K562 (cell line): ENCODE measurements around the gene PI4KA. TPM values are rescaled to one million over a fixed set of nuclear protein-coding genes. Genes with fewer than 3 reads are reported as not detected.

Experiments used
- ATAC-seq: fragments of 200-7000 bp; cut with Tn5 transposase; 3 replicates; pipeline ENCODE4 v1.9.1; 2020; ENCODE audit warnings: moderate library complexity
- BruUV-seq: library from RNA; stranded (reverse); fragments of 400-500 nt; replicated peaks from 2 replicates; lab custom pipeline; 2021; lab: Mats Ljungman, UMichigan
- CTCF ChIA-PET: fragments of 300-600 bp; formaldehyde crosslinking; extraction: SDS; loops from one replicate; lab custom pipeline; 2021; ENCODE audit warnings: low intra/inter-chr PET ratio; lab: Yijun Ruan, JAX
- POLR2A ChIA-PET: fragments of 300-600, 350-650 bp; sonication (Branson Sonifier 250); formaldehyde crosslinking; extraction: SDS; loops from one replicate; lab custom pipeline; 2021; ENCODE audit warnings: antibody characterized with exemption, inconsistent platforms; lab: Yijun Ruan, JAX
- DNase-seq, 4 experiments: peaks; one replicate each; pipeline versions ENCODE4 v3.0.0 to v3.0.0-alpha.2; 2011 to 2018; ENCODE audit warnings: low spot score in 3 of 4, mixed read lengths in 3 of 4; ENCODE audit errors: extremely low read depth in 1 of 4
- FAIRE-seq: peaks from 2 replicates; lab custom pipeline; 2011; peaks lifted over from hg19 to GRCh38; lab: Jason Lieb, UNC
- H2AFZ ChIP-seq: 2 replicates; pipeline ENCODE4 v1.6.0; 2011; ENCODE audit warnings: low read depth, low read length, control low read depth, inconsistent platforms
- H3K27ac ChIP-seq: fragments of 200-600 bp; 3 replicates; pipeline ENCODE4 v1.8.0; 2011; ENCODE audit warnings: low read depth, mild to moderate bottlenecking, control low read depth, inconsistent platforms, low read length, moderate library complexity, mixed read lengths; ENCODE audit errors: extremely low read depth
- H3K27me3 ChIP-seq, 2 experiments: fragments of 300-600 bp in 1 of 2; 2 replicates in 1 of 2; 3 replicates in 1 of 2; pipeline versions ENCODE4 v1.6.0 to v1.8.0; 2011; ENCODE audit warnings: inconsistent platforms in 2 of 2, low read length in 2 of 2, mild to moderate bottlenecking in 1 of 2, mixed read lengths in 1 of 2, moderate library complexity in 1 of 2; ENCODE audit not compliant: control insufficient read depth in 2 of 2, insufficient read depth in 2 of 2
- H3K36me3 ChIP-seq: fragments of 300-600 bp; 3 replicates; pipeline ENCODE4 v1.8.0; 2011; ENCODE audit warnings: mild to moderate bottlenecking, low read length, inconsistent platforms; ENCODE audit not compliant: control insufficient read depth, insufficient read depth
- H3K4me1 ChIP-seq, 2 experiments: fragments of 200-600 bp in 1 of 2; replicated peaks in 1 of 2; 2 replicates in 1 of 2; 3 replicates in 1 of 2; pipeline versions ENCODE4 v1.5.1 to v1.8.0; 2011; ENCODE audit warnings: inconsistent platforms in 2 of 2, low read length in 2 of 2, mild to moderate bottlenecking in 1 of 2, mixed read lengths in 1 of 2, moderate library complexity in 1 of 2; ENCODE audit not compliant: control insufficient read depth in 2 of 2, insufficient read depth in 2 of 2
- H3K4me2 ChIP-seq: 2 replicates; pipeline ENCODE4 v1.6.1; 2011; ENCODE audit warnings: low read length, control low read depth, inconsistent platforms, mixed read lengths; ENCODE audit not compliant: insufficient read depth
- H3K4me3 ChIP-seq: fragments of 200-600 bp; sonication (generic), shearing (Covaris generic); 2 replicates; pipeline ENCODE4 v1.5.1; 2016; ENCODE audit warnings: control low read depth, inconsistent platforms
- H3K79me2 ChIP-seq: fragments of 200-600 bp; 3 replicates; pipeline ENCODE4 v1.8.0; 2011; ENCODE audit warnings: low read length, inconsistent platforms; ENCODE audit not compliant: control insufficient read depth, insufficient read depth
- H3K9ac ChIP-seq, 2 experiments: 2 replicates each; pipeline versions ENCODE4 v1.6.0 to v1.6.1; 2011; ENCODE audit warnings: low read depth in 2 of 2, low read length in 2 of 2, control low read depth in 1 of 2, inconsistent platforms in 1 of 2, mild to moderate bottlenecking in 1 of 2, mixed read lengths in 1 of 2; ENCODE audit not compliant: insufficient read depth in 1 of 2
- H3K9me1 ChIP-seq: one replicate; pipeline ENCODE4 v1.6.0; 2011; ENCODE audit warnings: inconsistent platforms, mild to moderate bottlenecking, low read length, moderate library complexity; ENCODE audit not compliant: control insufficient read depth, insufficient read depth
- H3K9me3 ChIP-seq: replicated peaks from 2 replicates; pipeline ENCODE4 v1.5.1; 2011; ENCODE audit warnings: low read depth, low read length, inconsistent platforms; ENCODE audit not compliant: control insufficient read depth, insufficient read depth
- H4K20me1 ChIP-seq: replicated peaks from 2 replicates; pipeline ENCODE4 v1.6.1; 2011; ENCODE audit warnings: low read length, inconsistent platforms, mixed read lengths; ENCODE audit not compliant: control insufficient read depth, insufficient read depth
- CBX2 ChIP-seq: fragments of 200-600 bp; sonication (generic); IDR thresholded peaks from one replicate; pipeline ENCODE4 v1.6.1; 2012; ENCODE audit warnings: mild to moderate bottlenecking, low read length, inconsistent platforms; ENCODE audit not compliant: insufficient read depth, poor library complexity, severe bottlenecking
- CHD2 ChIP-seq: IDR thresholded peaks from 2 replicates; pipeline ENCODE4 v1.6.1; 2011; ENCODE audit warnings: low read depth, low read length
- FOXK2 ChIP-seq, 2 experiments: fragments of 450-650 bp; IDR thresholded peaks in 1 of 2; conservative IDR thresholded peaks in 1 of 2; 2 replicates each; pipeline ENCODE4 v1.6.1; 2016; ENCODE audit warnings: low read depth in 2 of 2, mild to moderate bottlenecking in 1 of 2
- KLF10 ChIP-seq: fragments of 250-450 bp; sonication (Bioruptor Pico); IDR thresholded peaks from 2 replicates; pipeline ENCODE4 v1.6.1; 2021; ENCODE audit warnings: matching md5 sums
- MBD1 ChIP-seq: fragments of 250-450 bp; sonication (Bioruptor Pico); IDR thresholded peaks from 2 replicates; pipeline ENCODE4 v1.8.0; 2022; ENCODE audit warnings: inconsistent platforms
- MED1 ChIP-seq: sonication (generic); formaldehyde crosslinking; IDR thresholded peaks from 2 replicates; pipeline ENCODE4 v1.8.1; 2023; ENCODE audit warnings: missing genetic modification reagents, borderline replicate concordance
- POLR3A ChIP-seq: IDR thresholded peaks from 2 replicates; pipeline ENCODE4 v1.6.1; 2011; ENCODE audit warnings: borderline replicate concordance, mild to moderate bottlenecking, moderate library complexity; ENCODE audit not compliant: insufficient read length, insufficient read depth; ENCODE audit errors: extremely low read depth
- PPARD ChIP-seq: fragments of 250-450 bp; sonication (Bioruptor Pico); IDR thresholded peaks from 2 replicates; pipeline ENCODE4 v1.8.0; 2022; ENCODE audit warnings: inconsistent platforms, mild to moderate bottlenecking, moderate library complexity
- SMC3 ChIP-seq: conservative IDR thresholded peaks from 2 replicates; pipeline ENCODE4 v1.6.1; 2011; ENCODE audit warnings: low read depth, low read length, improper control_type of control experiment; ENCODE audit not compliant: insufficient read depth
- STAG1 ChIP-seq: sonication (generic); formaldehyde crosslinking; IDR thresholded peaks from 2 replicates; pipeline ENCODE4 v1.5.0; 2020; ENCODE audit warnings: missing genetic modification reagents, borderline replicate concordance
- TCFL5 ChIP-seq: fragments of 250-450 bp; sonication (Bioruptor Pico); conservative IDR thresholded peaks from 2 replicates; pipeline ENCODE4 v1.6.1; 2021; ENCODE audit warnings: mild to moderate bottlenecking, moderate library complexity, matching md5 sums
- USF2 ChIP-seq: sonication (generic); formaldehyde crosslinking; IDR thresholded peaks from 2 replicates; pipeline ENCODE4 v1.5.0; 2020; ENCODE audit warnings: missing genetic modification reagents
- WHSC1 ChIP-seq: IDR thresholded peaks from one replicate; pipeline ENCODE4 v1.6.1; 2012; ENCODE audit warnings: low read length, control low read depth, inconsistent platforms
- ZNF146 ChIP-seq: IDR thresholded peaks from one replicate; pipeline ENCODE4 v1.6.1; 2018; ENCODE audit warnings: missing compliant biosample characterization; ENCODE audit not compliant: unreplicated experiment
- ZNF239 ChIP-seq: fragments of 250-450 bp; sonication (Bioruptor Pico); IDR thresholded peaks from 2 replicates; pipeline ENCODE4 v1.4.0; 2020; ENCODE audit warnings: mild to moderate bottlenecking
- ZNF3 ChIP-seq: fragments of 250-450 bp; sonication (Bioruptor Pico); IDR thresholded peaks from 2 replicates; pipeline ENCODE4 v1.5.0; 2021; ENCODE audit warnings: mild to moderate bottlenecking, moderate library complexity
- ZNF589 ChIP-seq: fragments of 200-800 bp; sonication (Bioruptor generic); IDR thresholded peaks from 2 replicates; pipeline ENCODE4 v1.6.1; 2016; ENCODE audit warnings: low read depth, missing genetic modification characterization, missing compliant biosample characterization
- WGBS: fragments of 100-300 bp; shearing (Covaris generic); methylation state at CpG from one replicate; pipeline ENCODE4 v1.1.6; 2016; ENCODE audit warnings: low coverage, mixed read lengths; ENCODE audit not compliant: insufficient coverage; ENCODE audit errors: missing lambda C conversion rate; 5-methylcytosine and 5-hydroxymethylcytosine counted together
- in situ Hi-C: fragments of 300-500 bp; cut with MboI; formaldehyde crosslinking; loops from 4 replicates; pipeline ENCODE4 v1.15.0; 2018; ENCODE audit warnings: inconsistent platforms, mixed read lengths
- intact Hi-C: fragments of 100-400 bp; cut with micrococcal nuclease; formaldehyde crosslinking; loops from 2 replicates; pipeline ENCODE4 v1.14.2; 2022
- polyA plus RNA-seq, 8 experiments: library from polyadenylated mRNA; depleted of rRNA in 4 of 8; stranded (reverse) in 5 of 8; unstranded in 3 of 8; fragments of >200 nt; fragmentation: Nextera tagmentation in 2 of 8; fragmentation: Illumina TruSeq in 1 of 8; extraction: Ambion mirVana in 2 of 8; extraction: Trizol in 1 of 8; gene quantifications; 2 replicates each; pipeline versions ENCODE4 v1.2.1 to v1.2.3, GENCODE V29; 2011 to 2014; ENCODE audit warnings: inconsistent platforms in 1 of 8, missing spikeins in 1 of 8
- total RNA-seq, 7 experiments: library from RNA; depleted of rRNA in 6 of 7; stranded (reverse); fragments of >200 nt in 6 of 7; fragmentation: Illumina TruSeq in 2 of 7; extraction: Trizol in 2 of 7; gene quantifications; 2 replicates each; pipeline versions ENCODE4 v1.2.1 to v1.2.3, GENCODE V29; 2011 to 2021; ENCODE audit warnings: low replicate concordance in 1 of 7

Gene PI4KA
- total and polyA plus RNA-seq, 9 of the 15 experiments (the other 6 are each of a cell fraction or from before 2014, with no cell fraction given), result 7.3 to 187 (median 84.7) TPM

GRCh38 chr22:20799449-20799848 is 59.2 kb downstream of the PI4KA start:
- no peak for FAIRE-seq
- BruUV-seq, result no TSS peak

DNA sequence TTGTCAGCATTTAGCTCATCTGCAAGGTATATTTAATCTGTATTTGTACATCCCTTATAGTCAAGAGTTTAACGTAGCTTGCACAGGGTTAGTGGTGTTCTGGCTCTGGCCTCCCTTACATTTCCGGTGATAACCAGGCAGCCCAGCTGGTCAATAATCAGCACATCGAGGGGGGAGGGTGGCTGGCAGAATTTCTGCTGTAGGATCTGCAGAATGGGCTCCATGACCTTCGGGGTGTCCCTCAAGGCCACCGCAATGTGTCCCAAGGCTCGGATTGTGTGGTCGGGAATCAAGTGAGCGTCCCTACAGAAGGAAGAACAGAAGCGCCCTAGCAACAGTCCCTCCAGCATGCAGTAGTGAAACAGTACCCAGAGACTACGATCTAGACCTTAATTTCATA is 59.6 kb downstream of the PI4KA start:
- in situ Hi-C loops, result loop anchor here (25.0 kb wide), 2 partner anchors 338 to 1962 kb away; no protein-coding TSS in a partner anchor
- TF ChIP-seq ZNF146 (no peak), CBX2 (no peak), MED1 (peak; percentile 75; the same call in 1 of the 2 replicates), POLR3A (no peak), TCFL5 (CRISPR knock-in tag) (no peak), MBD1 (CRISPR knock-in tag) (no peak), PPARD (CRISPR knock-in tag) (no peak), USF2 (peak; percentile 12; the same call in 1 of the 2 replicates)

More at GRCh38 chr22:20799449-20799848, 59.2 kb downstream of the PI4KA start:
- no peak for TF ChIP-seq KLF10 (CRISPR knock-in tag)
- TF ChIP-seq ZNF239 (CRISPR knock-in tag), result no peak
- TF ChIP-seq FOXK2 (conservative IDR thresholded peaks at IDR 0.05 in 1 of 2, IDR thresholded peaks at IDR 0.05 in 1 of 2; ENCODE audit: low read depth in 2 of 2), result no peak
- no peak for TF ChIP-seq ZNF589 (CRISPR knock-in tag)
- no peak for TF ChIP-seq SMC3
- TF ChIP-seq ZNF3, result no peak
- TF ChIP-seq STAG1 (CRISPR knock-in tag), result 0 out of 2 replicates have a peak, but pooled peaks have one; percentile 3
- TF ChIP-seq WHSC1, result peak; percentile 40
- TF ChIP-seq CHD2, result no peak
- TF ChIP-seq, all 486 proteins: peak for 2
- Histone ChIP-seq H3K4me2 (no peak overlapping the region), H3K79me2 (no peaks in the 10 kb centered on the region), H3K27me3 (no peaks in the 10 kb centered on the region), H3K4me3 (no peak overlapping the region), H3K9me1 (peaks cover 6% of the 10 kb centered on the region), H2AFZ (no peak overlapping the region), H3K27ac (no peak overlapping the region), H4K20me1 (0 out of 2 replicates have a peak, but pooled peaks cover 9% of the 10 kb centered on the region), H3K9ac (peak overlapping the region in 1 of 2 experiments; percentile 7; a peak in 1 of 4 replicates), H3K4me1 (0 out of 5 replicates have a peak, but pooled peaks cover 0 to 3% of the 10 kb centered on the region in 2 experiments), H3K36me3 (peaks cover 91% of the 10 kb centered on the region), H3K9me3 (no peaks in the 10 kb centered on the region)
- POLR2A ChIA-PET, result interaction anchor here (0.7 to 15.3 kb wide), 5 partner anchors 15 to 118 kb away, joined by 3 to 172 read pairs (median 3); partner anchors contain the start of gene CRKL
- DNase-seq, result no peak
- WGBS, result 88% methylated on average over 8 of the region's 8 CpGs
- in situ Hi-C loops (loop anchor here (25.0 kb wide), 2 partner anchors 338 to 1962 kb away; no protein-coding TSS in a partner anchor), intact Hi-C loops (no loop called here)
- no peak for ATAC-seq
- CTCF ChIA-PET, result no interaction called here

More for the DNA sequence above, 59.6 kb downstream of the PI4KA start:
- H3K9me3 ChIP-seq, result no peaks in the 10 kb centered on the region
- 83% methylated on average over 10 of the region's 10 CpGs for WGBS
- peaks cover 6% of the 10 kb centered on the region for H3K9me1 ChIP-seq
- DNase-seq (no peak), FAIRE-seq (no peak), ATAC-seq (no peak)
- no peak overlapping the region for H3K9ac ChIP-seq
- no peaks in the 10 kb centered on the region for H3K79me2 ChIP-seq
- no peak overlapping the region for H3K4me2 ChIP-seq
- ChIA-PET POLR2A (interaction anchor here (0.7 to 1.9 kb wide), 11 partner anchors 9 to 152 kb away, joined by 3 to 9 read pairs (median 3); no protein-coding TSS in a partner anchor), CTCF (no interaction called here)
- H3K4me1 ChIP-seq, result 0 out of 5 replicates have a peak, but pooled peaks cover 0 to 3% of the 10 kb centered on the region in 2 experiments
- peaks cover 89% of the 10 kb centered on the region for H3K36me3 ChIP-seq
- no peaks in the 10 kb centered on the region for H3K27me3 ChIP-seq
- intact Hi-C loops, result no loop called here
- H3K27ac ChIP-seq, result no peak overlapping the region
- H2AFZ ChIP-seq, result no peak overlapping the region
- H3K4me3 ChIP-seq, result no peak overlapping the region
- 0 out of 2 replicates have a peak, but pooled peaks cover 6% of the 10 kb centered on the region for H4K20me1 ChIP-seq
- no TSS peak for BruUV-seq
